HG03558 (cell line): ENCODE measurements around the gene DUSP8.
"Not testable (repeated sequence)": the region's sequence is repeated elsewhere in the genome, so short reads cannot be mapped to it uniquely, and the experiment has no call there.

ENCODE experiments used
- ATAC-seq: cut with Tn5 transposase; IDR thresholded peaks from one replicate; pipeline ENCODE4 v1.9.1; 2021; ENCODE audit warnings: moderate number of reproducible peaks; ENCODE audit not compliant: unreplicated experiment; ENCODE audit errors: extremely low read depth

DUSP8 gene

DNA sequence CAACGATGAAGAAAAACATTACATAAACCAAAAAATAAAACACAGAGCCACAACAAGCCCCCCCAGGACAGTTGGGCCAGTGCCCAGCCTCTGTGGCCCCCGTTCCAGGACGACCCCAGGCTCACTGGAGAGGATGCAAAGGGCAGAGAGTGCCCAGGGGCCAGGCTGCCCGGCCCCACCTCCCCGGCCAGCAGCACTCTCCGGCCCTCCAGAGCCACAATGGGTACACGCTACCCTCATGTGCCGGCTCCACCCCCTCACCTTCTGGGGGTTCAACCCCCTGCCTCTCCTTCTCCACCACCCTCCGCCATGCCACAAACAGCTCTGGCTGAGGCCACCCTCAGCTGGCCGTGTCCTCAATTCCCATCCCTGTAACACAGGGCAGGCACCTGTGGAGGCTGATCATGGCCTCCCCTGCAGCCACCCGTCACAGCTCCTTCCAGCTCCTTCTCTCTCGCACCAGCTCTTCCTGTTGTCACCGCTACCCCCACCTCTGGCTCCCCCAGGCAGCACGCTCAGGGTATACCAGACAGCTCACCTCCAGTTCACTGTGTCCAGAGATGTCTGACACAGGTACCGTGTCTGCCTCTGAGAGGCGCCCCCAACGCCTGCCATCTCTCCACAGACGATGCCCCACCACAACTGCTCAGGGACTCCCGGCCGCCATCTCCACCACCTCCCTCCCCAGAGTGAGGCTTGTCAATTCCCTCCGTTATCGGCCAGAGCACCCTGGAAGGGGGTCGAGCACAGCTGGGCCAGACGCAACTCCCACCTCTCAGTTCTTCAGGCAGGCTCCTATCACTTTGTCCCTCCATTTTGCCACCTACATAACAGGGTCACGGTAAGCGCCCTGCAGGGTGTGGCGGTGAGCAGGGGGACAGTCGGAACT lies 54.7 kb downstream of the DUSP8 start:
- no peak for ATAC-seq

DNA sequence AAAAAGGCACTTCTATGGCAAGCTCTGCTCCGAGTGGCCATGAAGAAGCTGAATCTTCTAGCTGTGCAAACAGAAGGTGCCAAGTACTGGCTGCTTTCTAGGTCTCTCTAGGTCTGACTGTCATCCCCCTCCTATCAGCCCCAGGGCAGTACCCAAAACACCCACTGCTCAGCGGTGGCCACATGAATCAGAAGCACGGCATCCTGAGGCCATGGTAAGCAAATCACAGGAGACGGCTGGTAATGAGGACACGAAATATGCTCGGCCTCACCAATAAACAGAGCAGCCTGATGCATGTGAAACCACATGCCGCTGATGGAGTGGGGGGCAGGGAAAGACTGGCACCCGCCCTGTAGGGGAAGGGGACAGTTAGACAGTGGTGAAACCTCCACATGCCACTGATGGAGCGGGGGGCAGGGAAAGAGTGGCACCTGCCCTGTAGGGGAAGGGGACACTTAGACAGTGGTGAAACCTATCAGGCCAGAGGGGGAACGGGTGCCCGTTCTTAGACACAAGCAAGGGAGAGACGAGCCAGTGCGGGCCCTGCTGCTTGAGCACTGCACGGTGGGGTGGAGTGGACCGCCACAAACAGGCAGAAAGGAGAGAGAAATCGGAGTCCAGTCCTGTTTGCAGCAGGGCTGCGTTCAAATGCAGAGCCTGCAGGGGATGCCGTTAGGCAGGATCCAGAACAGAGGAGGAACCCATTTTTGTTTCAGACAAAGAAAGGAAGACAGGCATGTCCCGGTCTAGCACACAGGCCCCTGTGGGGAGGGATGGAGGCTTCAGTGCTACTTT lies 55.6 kb downstream of the DUSP8 start:
- ATAC-seq: no peak

- ATAC-seq: no peak
These were observed 56.7 kb downstream of the DUSP8 start for GRCh38 chr11:1515082-1516060.

GRCh38 chr11:1514336-1515061 lies 57.6 kb downstream of the DUSP8 start:
- ATAC-seq: no peak

- ATAC-seq: no peak
These were observed 58.5 kb downstream of the DUSP8 start for GRCh38 chr11:1513326-1514296.

DNA sequence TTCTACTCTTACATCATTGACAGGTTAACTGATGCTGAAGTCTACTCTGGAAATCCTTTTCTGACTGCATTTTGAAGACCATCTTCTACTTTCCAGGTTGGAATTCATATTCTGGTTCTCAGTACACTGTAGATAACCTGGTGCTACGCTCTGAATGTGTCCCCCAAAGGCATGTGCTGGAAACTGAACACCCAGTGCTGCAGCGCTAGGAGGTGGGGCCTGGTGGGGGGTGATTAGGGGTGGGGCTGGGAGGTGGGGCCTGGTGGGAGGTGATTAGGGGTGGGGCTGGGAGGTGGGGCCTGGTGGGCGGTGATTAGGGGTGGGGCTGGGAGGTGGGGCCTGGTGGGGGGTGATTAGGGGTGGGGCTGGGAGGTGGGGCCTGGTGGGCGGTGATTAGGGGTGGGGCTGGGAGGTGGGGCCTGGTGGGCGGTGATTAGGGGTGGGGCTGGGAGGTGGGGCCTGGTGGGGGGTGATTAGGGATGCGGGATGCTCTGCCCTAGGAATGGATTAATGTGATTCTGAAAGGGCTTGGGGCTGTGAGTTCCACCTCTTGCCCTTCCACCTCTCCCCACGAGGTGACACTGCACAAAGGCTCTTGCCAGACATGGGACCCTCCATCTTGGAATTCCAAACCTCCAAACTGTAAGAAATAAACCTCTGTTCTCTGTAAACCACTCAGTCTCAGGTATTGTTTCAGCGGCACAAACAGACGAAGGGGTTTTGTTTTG lies 59.4 kb downstream of the DUSP8 start:
- ATAC-seq: not testable (repeated sequence)

DNA sequence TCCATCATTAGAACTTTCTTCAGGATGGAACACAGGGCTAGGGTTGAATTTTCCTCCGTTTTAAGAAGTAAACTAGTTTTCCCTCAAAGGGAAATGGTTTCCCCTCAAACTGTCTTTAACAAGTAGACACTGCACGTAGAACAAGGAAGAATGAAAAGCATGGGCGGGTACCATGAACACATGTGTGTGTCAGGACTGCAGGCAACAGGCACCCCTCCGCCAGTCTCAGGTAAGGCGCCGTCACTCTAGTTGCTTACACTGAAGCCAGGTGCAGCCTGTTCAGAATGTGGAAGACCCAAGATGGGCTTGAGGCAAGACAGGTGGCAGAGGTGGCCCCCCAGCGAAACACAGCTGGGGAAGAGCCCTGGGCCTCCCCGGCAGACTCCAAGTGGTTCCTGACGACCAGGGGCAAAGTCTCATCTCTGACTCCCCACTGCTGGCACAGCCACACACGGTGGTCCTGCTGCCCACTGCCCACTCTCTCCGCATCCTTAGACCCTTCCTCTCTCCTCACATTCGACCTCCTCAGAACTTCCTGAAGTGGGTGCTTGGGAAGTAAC lies 60.1 kb downstream of the DUSP8 start:
- ATAC-seq: no peak

DNA sequence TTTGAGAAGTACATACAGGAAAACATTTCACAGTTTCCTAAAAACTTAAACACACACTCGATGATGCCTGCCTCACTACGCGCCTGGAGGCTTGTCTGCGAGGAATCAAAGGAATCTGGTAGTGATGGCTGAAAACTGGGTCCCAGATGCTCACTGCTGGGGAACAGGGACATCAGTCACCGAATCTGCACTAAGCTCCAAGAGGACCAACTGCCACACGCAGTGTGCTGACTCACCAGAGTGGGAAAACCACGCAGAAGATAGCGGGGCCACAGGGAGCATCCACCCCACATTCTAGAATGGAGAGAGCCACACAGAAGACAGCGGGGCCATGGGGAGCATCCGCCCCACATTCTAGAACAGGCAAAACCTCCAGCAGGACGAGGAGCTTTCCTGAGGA lies 61.1 kb downstream of the DUSP8 start:
- ATAC-seq: no peak

- not testable (repeated sequence) for ATAC-seq
These were observed 61.7 kb downstream of the DUSP8 start for GRCh38 chr11:1510351-1510750.

DNA sequence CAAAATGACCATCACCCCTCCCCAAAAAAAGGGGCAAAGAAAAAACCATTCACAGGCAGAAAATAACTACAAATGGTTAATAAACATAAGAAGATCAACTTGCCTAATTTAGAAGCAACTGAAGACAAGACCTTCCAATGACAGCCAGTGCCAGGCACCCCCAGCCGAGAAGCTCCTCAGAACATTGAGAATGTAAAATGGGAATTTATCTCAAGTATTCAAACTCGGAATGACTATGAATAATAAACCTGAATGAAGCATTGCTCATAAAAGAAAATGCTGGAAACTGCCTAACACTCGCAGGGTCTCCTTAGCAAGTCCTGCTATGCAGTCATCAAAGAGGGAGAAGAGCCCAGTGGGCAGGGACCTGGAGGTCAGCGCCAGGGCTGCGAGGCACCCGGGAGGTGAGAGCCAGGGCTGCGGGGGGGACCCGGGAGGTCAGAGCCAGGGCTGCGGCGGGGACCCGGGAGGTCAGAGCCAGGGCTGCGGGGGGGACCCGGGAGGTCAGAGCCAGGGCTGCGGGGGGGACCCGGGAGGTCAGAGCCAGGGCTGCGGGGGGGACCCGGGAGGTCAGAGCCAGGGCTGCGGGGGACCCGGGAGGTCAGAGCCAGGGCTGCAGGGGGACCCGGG lies 62.3 kb downstream of the DUSP8 start:
- no peak for ATAC-seq

DNA sequence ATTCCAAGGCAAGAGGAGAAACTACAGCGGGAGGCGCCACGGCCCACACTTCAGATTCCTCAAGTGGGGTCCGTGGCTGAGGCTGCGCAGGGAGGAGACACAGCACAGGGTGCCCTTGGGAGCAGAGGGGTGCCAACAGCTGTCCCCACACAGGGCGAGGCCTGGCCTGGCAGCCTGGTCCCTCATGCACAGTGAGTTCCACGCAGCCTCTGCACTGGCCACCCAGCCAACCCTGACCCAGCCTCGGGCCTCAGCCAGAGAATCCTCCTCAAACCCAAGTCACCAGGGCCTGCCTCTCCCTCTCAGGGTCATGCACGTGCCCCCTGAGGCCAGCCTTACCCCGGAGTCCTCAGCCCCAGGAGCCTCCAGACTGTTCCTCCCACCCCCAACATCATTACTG lies 63.1 kb downstream of the DUSP8 start:
- ATAC-seq: no peak

DNA sequence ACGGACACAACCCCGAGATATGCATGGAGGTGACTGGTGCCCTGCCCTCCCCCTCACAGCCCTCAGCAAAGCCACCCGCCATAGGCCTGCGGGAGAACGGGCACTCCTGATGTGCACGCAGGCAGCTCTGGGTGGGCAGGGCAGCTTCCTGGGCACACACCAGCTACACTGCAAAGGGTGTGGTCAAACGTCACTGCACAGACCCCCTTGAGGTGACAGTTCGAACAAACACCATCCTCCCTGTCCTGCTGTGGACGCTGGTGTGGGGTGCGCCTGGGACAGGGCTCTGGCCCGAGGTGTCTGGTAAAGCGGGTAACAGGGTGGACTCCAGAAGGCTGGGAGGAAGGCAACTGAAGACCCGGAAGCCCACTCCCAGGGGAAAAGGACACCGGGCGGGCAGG lies 63.6 kb downstream of the DUSP8 start:
- ATAC-seq: no peak

DNA sequence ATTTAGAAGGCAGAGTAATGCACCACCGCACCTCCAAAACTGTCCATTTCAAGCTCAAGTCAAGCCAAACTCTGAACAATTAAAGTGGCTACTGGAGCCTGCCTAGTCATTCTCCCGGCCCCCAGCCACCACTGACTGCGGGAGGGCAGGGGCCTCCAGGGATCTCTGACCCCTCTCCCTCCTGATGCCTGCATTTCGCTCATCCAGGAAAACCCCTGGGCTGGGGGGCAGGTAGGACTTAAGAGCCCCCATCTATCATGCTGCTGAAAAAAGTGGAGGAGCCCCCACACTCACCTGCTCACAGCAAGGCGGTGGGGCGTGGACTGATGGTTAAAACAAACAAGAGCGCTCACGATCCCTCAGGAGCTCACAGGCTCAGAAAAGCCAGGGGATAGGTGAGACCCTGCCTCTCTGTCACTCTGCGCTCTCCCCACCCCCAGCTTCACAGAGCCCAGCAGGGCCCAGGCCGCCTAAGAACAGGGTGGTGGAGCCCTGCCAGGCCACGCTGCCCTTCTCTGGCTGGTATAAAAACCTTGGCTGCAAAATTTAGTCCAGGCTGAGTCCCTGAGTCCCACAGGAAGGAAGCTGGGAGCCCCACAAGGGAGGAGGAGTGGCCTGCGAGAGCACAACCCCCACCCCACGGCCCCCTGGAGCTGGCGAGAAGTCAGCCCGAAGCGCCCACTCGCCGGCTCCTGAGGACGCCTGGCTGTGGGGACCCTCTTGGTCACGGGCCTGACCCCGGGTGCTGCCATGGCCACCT lies 64.5 kb downstream of the DUSP8 start:
- no peak for ATAC-seq

- ATAC-seq: no peak
These were observed 65.1 kb downstream of the DUSP8 start for GRCh38 chr11:1506981-1507380.

DNA sequence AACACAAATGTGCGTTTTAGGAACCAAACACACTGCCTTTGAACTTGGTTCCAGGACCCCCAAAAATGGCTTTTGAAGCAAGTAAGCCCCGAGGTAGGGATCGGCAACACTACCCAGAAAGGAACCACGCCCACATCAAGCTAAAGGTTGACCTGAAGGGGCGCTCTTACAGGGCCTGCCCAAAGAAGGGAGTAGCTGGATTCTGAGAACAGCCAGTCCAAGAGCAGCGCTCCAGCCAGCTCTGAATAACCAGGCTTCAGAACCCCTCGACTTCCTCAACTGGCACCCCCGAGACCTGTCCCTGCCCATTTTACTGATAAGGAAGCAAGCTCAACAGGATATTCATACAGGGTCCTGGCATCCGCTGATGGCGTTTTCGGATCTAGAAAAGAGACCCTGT lies 66.6 kb downstream of the DUSP8 start:
- no peak for ATAC-seq

DNA sequence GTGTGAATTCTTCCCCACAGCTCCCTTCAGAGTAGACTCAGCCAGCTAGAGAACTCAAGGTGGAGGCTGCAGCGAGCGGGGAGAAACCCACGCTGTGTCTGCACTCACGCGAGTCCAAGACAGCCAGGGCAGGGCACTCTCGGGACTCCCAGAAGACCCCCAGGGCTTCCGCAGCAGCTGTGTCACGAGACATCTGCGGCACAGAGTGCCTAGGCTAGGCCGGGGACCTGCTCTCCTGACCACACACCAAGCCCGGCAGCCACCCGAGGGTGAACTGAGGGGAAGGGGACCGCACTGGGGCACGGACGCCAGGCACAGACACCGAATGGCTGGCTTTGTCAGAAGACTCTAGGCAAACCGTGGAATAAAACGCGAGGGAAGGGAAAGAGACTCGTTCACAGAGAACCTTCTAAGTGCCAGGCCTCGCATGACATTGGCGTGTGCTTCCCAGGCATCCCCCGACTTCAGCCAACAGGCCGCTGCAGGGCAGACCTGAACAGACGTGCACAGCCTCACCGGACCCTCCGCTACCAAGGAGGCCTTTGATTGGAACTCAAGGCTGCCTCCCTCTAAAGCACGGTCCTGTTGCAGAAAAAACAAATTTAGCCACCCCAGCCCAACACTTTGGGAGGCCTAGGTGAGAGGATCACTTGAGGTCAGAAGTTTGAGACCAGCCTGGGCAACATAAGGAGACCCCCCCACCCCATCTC lies 67.3 kb downstream of the DUSP8 start:
- ATAC-seq: no peak
